Lung (tissue), 12 donors: ENCODE results near the gene TC2N. TPM values are rescaled to one million over a fixed set of nuclear protein-coding genes. Genes with fewer than 3 reads are reported as not detected.

Source experiments
- ATAC-seq: fragments of 200-7000 bp; cut with Tn5 transposase; one replicate; pipeline ENCODE4 v1.9.1; 2020; ENCODE audit warnings: moderate number of reproducible peaks; ENCODE audit not compliant: insufficient read depth, low FRiP score
- DNase-seq, 3 donors: peaks; one replicate each; pipeline ENCODE4 v3.0.0-alpha.2; 2013 to 2017
- H3K27ac ChIP-seq, 2 donors: one replicate each; pipeline ENCODE4 v1.5.1; 2013; ENCODE audit warnings: mild to moderate bottlenecking in 2 of 2, moderate library complexity in 2 of 2, control low read depth in 1 of 2, inconsistent platforms in 1 of 2, low read depth in 1 of 2, low read length in 1 of 2
- H3K27me3 ChIP-seq, 3 donors: one replicate each; pipeline ENCODE4 v1.5.1; 2013; ENCODE audit warnings: low read length in 2 of 3; ENCODE audit not compliant: control insufficient read depth in 3 of 3, insufficient read depth in 3 of 3
- H3K36me3 ChIP-seq, 4 donors: one replicate each; pipeline ENCODE4 v1.5.1; 2013; ENCODE audit warnings: low read length in 4 of 4, mild to moderate bottlenecking in 1 of 4, moderate library complexity in 1 of 4; ENCODE audit not compliant: control insufficient read depth in 4 of 4, insufficient read depth in 4 of 4
- H3K4me1 ChIP-seq, 5 donors: one replicate each; pipeline ENCODE4 v1.5.1; 2013; ENCODE audit warnings: low read length in 5 of 5, mild to moderate bottlenecking in 2 of 5, moderate library complexity in 1 of 5; ENCODE audit not compliant: control insufficient read depth in 5 of 5, insufficient read depth in 5 of 5
- H3K4me3 ChIP-seq: one replicate; pipeline ENCODE4 v1.5.1; 2013; ENCODE audit warnings: mild to moderate bottlenecking, control low read depth, moderate library complexity
- H3K9ac ChIP-seq, 2 donors: one replicate each; pipeline ENCODE4 v1.5.1; 2013; ENCODE audit warnings: low read length in 2 of 2, control low read depth in 1 of 2; ENCODE audit not compliant: insufficient read depth in 1 of 2
- H3K9me3 ChIP-seq, 4 donors: one replicate each; pipeline ENCODE4 v1.5.1; 2013; ENCODE audit warnings: low read length in 3 of 4, mild to moderate bottlenecking in 1 of 4, moderate library complexity in 1 of 4; ENCODE audit not compliant: control insufficient read depth in 4 of 4, insufficient read depth in 3 of 4
- CTCF ChIP-seq: IDR thresholded peaks from 2 replicates; pipeline ENCODE4 v1.5.1; 2012; ENCODE audit warnings: mild to moderate bottlenecking; ENCODE audit errors: control extremely low read depth, extremely low read depth
- WGBS, 2 donors: extraction: QIAGEN DNeasy Blood & Tissue Kit; methylation state at CpG; one replicate each; pipeline ENCODE4 v1.1.7; 2013; 5-methylcytosine and 5-hydroxymethylcytosine counted together
- polyA plus RNA-seq, 2 donors: library from polyadenylated mRNA; stranded (reverse); fragments of 200-250 nt; gene quantifications; one replicate each; pipeline ENCODE4 v1.2.1, GENCODE V29; 2013
- total RNA-seq, 2 donors: library from RNA; depleted of rRNA in 1 of 2; stranded (reverse); fragments of >200 nt in 1 of 2; gene quantifications; one replicate each; pipeline ENCODE4 v1.2.1, GENCODE V29; 2014 to 2021
- donor health status: control.
- donor health status: control.
- donor health status: Bipolar disorder and iron deficiency.
- donor health status: healthy.
- donor health status: DM: yes; HTN: yes; CAD: no.

Gene TC2N
- total and polyA plus RNA-seq, 4 donors, result 20.4 to 128 (median 43.9) TPM

GRCh38 chr14:91897106-91897701 is 29.9 kb upstream of the TC2N start:
- DNase-seq, result peak; percentile 34 to 60 (median 39)

GRCh38 chr14:91896419-91896818 is 29.1 kb upstream of the TC2N start:
- Histone ChIP-seq H3K27ac (peak overlapping the region in 1 of 2 donors; percentile 71), H3K4me1 (peaks cover 0 to 15% (median 9%) of the 10 kb centered on the region in 5 donors), H3K4me3 (no peak overlapping the region), H3K9me3 (no peaks in the 10 kb centered on the region), H3K9ac (no peak overlapping the region), H3K27me3 (no peaks in the 10 kb centered on the region), H3K36me3 (peaks cover 0 to 3% (median 1%) of the 10 kb centered on the region in 4 donors)
- TF ChIP-seq CTCF, result no peak
- DNase-seq (no peak), ATAC-seq (no peak)
- 93 to 97% methylated on average over 4 of the region's 4 CpGs for WGBS, 2 donors

More at GRCh38 chr14:91897106-91897701, 29.9 kb upstream of the TC2N start:
- Histone ChIP-seq H3K9me3 (no peaks in the 10 kb centered on the region), H3K4me1 (peaks cover 0 to 12% (median 11%) of the 10 kb centered on the region in 5 donors), H3K9ac (no peak overlapping the region), H3K27me3 (no peaks in the 10 kb centered on the region), H3K36me3 (peaks cover 0 to 3% (median 1%) of the 10 kb centered on the region in 4 donors), H3K27ac (peak overlapping the region; percentile 1 to 71), H3K4me3 (no peak overlapping the region)
- ATAC-seq, result peak; percentile 67
- 41 to 67% methylated on average over 10 of the region's 10 CpGs for WGBS, 2 donors
- TF ChIP-seq CTCF, result no peak

- no peak for TF ChIP-seq CTCF
- Histone ChIP-seq H3K9ac (no peak overlapping the region), H3K4me3 (no peak overlapping the region), H3K27me3 (no peaks in the 10 kb centered on the region), H3K27ac (no peak overlapping the region), H3K9me3 (no peaks in the 10 kb centered on the region), H3K36me3 (peaks cover 0 to 12% (median 2%) of the 10 kb centered on the region in 4 donors), H3K4me1 (peaks cover 0 to 26% (median 7%) of the 10 kb centered on the region in 5 donors)
- WGBS, 2 donors, result 32 to 71% methylated on average over 4 of the region's 4 CpGs
- DNase-seq (no peak), ATAC-seq (no peak)
Measured at GRCh38 chr14:91893669-91894068, 26.3 kb upstream of the TC2N start.
